HG03159 (cell line): ENCODE data around the gene PCDH9.
A peak's percentile ranks its signal among the peaks of the same experiment; 100 is the strongest.

Experiments used
- ATAC-seq: cut with Tn5 transposase; IDR thresholded peaks from one replicate; pipeline ENCODE4 v1.9.1; 2021; ENCODE audit warnings: mild to moderate bottlenecking, moderate library complexity; ENCODE audit not compliant: unreplicated experiment

The PCDH9 gene

DNA sequence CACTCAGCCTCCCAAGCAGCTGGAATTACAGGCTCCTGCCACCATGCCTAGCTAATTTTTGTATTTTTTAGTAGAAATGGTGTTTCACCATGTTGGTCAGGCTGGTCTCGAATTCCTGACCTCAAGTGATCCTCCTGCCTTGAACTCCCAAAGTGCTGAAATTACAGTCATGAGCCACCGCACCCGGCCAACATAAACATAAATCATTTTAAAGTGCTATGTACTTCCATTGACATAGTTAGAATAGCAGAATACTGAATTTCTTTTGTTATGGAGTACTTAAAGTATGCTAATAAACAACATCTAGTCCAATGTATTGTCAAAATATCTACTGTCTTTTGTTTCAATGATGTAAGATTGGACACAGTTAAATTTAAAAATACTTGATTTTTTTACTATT lies 539.0 kb downstream of the PCDH9 start:
- no peak for ATAC-seq

DNA sequence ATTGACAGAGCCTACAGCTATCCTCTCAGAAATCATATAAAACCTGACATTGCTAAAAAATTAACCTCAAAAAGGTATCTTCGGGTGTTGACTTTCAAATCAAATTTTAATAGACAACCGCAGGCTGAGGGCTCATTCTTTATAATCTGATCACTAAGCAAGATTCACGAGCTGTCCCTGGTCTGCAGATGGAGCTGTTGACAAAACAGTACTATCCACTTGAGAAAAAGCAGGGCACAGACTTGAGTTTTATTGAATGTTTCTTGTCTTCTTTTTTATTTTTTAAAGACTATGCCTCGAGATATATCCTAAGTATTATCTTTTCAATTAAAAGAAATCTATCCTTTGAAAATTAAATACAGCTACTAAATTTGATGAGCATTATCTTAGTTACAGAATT lies 540.5 kb downstream of the PCDH9 start:
- ATAC-seq: no peak

GRCh38 chr13:66689037-66689619 lies 541.0 kb downstream of the PCDH9 start:
- ATAC-seq: no peak

GRCh38 chr13:66681403-66681802 lies 548.7 kb downstream of the PCDH9 start:
- ATAC-seq: no peak

DNA sequence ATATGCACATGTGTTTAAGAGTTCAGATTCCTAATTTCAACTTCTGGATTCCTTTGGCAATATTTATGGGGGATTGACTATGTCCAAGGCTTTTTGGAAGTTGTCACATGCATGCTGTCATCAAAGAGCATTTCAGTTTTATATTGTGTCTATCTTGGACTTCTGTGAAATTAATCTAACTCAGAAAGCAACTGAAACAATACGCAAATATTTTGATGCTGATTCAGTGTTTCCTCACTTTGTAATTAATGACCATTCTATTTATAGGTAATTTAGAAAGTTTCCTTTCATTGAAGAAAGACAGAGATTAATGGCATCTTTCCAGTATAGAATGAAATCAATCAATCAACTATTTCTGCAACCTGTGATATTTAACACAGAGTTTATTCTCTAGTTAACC lies 550.1 kb downstream of the PCDH9 start:
- no peak for ATAC-seq

GRCh38 chr13:66675620-66676019 lies 554.5 kb downstream of the PCDH9 start:
- no peak for ATAC-seq

DNA sequence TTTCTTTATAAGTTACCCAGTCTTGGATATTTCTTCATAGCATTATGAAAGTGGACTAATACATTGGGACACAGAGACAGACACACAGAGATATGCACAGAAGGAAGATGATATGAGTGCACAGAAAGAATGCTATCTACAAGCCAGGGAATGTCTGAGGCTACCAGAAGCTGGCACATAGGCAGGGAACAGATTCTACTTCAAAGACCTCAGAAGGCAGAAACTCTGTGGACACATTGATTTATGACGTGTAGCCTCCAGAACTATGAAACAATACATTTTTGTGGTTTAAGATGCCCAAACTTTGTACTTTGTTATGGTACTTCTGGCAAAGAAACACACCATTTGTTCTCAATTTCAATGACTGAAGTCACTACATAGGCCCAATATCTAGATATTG lies 556.7 kb downstream of the PCDH9 start:
- ATAC-seq: no peak

GRCh38 chr13:66665991-66666390 lies 564.1 kb downstream of the PCDH9 start:
- ATAC-seq: no peak

DNA sequence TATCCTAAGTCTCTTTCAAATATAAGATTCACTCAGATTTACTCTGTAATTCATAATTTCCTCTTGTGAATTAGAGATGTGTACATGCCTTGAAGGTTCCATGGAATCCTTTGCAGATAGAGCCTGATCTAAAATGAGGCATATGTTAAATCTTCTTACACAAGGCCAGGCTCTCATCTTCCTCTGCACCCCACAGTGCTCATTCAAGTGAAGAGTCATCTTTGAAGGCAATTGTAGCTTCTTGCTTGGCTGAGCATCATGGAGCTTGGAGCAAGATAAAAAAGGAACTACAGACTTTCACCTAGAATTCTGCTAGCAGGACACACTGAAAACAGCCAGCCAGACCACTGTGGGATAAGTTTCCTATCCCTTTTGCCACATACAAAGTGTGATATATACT lies 566.4 kb downstream of the PCDH9 start:
- ATAC-seq: no peak

DNA sequence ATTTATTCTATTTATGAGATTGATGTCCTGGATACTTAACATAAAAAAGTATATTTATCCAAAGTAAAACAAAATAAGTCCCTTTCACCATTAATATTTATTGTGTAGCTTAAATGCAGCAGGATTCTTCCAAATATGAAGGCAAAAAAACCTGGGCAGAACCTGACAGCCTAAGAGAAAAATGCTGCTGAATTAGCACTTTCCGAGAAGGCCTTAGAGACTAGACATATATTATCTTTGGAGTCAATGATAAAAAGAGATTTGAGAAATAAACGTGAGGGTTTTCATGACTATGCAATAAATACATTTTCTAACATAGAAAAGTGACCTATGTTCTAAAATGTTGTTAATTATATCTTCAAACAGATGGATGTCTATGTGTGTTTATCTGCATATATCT lies 566.9 kb downstream of the PCDH9 start:
- no peak for ATAC-seq

DNA sequence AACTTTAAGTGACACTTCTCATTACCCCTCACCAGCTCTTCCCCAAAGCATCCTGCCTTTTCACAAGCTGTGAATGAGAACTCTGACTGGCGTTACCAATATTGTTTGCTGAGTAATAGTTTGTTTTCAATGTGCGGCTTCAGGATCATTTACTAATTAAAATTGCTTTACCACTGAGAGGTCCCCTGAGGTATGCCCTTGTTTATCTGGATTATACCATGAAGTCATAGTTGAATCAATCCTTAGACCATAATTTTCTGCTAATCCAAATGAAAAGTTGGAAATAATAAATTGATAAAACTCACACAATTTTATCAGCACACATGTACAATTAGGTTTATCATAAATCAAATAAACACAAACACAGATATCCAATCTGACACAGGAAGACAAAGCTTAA lies 568.8 kb downstream of the PCDH9 start:
- no peak for ATAC-seq

DNA sequence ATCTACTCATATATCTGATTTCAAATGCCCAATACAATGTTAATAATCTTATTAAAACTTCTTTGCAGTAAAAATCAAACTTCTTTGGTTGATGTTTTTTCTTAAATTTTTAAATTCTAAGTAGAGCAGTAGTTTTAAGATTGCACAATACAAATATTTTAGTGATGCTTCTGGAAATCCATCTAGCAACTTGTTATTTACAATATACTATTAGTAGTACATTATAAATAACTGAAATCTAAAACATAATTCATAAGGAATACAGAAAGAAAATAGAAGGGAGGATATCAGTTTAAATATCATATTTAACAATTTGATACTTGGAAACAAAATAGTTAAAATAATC lies 569.7 kb downstream of the PCDH9 start:
- no peak for ATAC-seq

DNA sequence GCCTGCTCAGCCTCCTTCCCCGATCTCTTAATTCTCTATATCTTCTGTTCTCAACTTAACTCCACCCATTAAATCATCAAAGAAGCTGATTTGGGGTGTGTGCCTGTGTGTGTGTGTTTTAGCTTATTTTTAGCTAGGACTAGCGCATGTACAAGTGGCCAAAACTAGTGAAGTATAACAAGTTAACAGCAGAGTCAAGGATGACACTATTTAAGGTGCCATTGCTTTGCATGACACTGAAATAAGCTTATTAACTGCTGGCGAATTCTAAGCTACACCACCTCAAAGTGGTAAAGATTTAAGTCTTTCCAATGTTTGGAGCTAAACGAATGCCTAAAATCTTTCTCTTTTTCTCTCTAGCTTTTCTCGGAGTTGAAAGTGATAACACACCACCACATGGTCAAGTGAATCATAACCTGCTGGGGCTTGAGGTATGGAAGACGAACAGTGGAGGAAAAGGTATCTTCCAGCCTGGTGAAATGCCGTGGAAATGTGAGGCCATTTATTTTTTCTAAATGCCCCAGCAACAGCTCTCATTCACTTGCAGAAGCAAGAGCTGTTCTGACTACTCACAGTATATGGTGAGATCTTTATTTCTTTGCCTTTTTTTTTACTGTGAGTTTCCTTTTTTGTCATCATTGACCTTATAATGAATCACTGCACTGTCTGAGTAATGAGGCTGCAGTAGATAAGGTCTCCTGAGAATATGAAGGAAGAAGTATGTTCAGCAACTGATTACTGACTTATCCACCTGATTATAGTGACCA lies 570.3 kb downstream of the PCDH9 start:
- ATAC-seq: peak; percentile 79

DNA sequence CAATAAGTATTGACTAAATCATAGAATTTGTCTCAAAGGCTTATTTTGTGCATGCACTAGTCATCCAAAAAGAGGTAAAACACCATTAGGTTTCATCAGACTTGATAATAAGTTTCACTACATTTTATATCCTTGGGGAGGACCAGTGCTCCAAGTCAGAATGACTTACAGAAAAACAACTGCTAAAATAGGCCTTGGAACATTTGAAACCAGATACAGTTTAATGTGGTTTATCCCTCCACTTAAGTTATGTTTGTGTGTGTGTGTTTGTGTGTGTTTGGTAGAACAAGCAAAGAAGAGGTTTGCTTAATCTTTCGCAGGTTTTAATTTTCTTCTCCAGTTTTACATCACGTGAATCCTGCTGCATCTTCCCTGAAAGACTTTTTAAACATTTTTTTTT lies 570.9 kb downstream of the PCDH9 start:
- no peak for ATAC-seq

- no peak for ATAC-seq
Measured at GRCh38 chr13:66657165-66657881, 572.8 kb downstream of the PCDH9 start.

DNA sequence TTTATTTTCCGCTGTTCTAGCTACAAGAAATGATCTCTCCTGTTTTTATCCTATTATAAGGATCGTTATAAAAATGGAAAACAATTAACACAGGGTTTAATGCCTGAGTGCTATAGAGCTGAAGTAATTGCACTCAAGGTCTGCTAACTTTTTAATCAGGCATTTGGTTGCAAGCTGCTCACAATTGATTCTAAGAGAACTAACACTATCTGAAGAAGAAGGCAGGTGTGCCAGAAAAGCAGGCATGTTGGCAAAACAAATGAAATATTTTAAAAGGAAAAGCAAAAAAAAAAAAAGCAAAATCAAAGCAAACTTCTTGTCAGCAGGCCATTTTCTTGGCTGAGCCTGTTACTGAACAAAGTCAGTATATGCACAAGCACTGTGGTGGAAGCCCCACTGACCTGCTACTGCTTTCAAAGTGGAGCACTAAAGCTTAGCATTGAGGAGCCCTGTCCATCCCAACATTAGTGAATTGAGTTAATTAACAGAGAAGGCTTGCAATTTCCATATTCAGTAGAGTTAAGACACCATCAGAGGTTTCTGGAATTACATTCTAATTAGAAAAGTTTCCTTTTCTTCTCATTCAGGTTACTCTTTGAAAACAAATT lies 574.2 kb downstream of the PCDH9 start:
- ATAC-seq: no peak

DNA sequence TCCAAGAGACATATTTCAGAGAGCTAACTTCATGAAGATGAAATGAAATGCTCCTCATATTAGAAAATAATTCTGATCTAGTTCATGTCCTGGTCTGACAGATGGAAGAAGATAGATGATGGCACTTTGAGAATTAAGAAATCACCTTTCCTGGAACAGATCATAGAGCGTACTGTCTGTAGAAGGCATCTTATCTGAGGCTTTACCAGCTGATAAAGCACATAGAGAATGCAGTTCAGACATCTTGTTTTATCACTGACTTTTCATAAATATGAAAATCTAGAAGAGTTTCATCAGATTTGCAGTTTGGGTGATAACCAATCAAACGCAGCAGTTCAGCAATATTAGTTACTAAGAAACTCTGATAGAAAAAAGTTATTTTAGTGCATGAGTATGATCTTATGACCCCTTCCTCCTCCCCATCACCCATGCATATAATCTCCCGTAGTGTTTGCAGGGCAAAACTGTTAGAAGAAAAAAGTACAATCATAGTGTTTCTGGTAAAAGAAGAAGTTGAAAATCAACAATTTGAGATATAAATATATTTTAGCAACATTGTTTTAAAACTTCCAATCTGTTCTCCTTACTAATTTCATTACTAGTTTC lies 585.2 kb downstream of the PCDH9 start:
- no peak for ATAC-seq

DNA sequence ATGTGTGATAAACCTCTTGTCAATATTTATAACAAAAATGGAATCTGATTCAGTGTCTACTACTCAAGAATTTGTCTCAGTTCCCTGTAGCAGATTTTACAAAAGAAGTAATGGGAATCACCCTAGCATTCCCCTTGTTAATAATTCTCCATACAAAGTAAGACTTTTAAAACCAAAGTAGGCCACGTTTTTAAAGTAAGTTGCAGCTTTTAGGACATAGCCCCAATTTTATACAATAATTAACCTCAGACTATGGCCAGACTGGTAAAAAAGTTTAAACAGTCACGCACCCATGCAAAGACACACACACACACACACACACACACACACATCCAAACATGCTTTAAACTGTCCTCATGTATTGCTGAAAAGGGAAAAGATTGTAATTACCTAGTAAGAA lies 589.9 kb downstream of the PCDH9 start:
- peak; percentile 48 for ATAC-seq

DNA sequence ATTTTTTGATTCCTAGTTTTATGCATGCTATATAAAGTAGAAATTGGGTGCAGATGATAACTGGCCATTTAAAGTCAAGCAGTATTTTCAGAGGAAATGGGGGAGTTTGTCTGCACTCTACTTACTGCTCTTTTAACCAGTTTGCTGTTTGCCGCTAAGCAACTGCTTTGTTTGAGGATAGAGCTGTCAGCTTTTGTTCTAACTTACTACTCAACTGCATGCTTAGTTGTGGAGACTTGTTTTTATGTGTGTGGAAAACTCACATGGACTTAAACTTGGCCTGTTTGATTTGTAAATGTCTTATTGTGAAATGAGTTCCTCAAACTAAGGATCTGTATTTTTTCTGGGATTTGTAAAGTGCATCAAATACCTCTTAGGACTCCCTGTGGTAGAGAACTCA lies 591.1 kb downstream of the PCDH9 start:
- ATAC-seq: no peak

DNA sequence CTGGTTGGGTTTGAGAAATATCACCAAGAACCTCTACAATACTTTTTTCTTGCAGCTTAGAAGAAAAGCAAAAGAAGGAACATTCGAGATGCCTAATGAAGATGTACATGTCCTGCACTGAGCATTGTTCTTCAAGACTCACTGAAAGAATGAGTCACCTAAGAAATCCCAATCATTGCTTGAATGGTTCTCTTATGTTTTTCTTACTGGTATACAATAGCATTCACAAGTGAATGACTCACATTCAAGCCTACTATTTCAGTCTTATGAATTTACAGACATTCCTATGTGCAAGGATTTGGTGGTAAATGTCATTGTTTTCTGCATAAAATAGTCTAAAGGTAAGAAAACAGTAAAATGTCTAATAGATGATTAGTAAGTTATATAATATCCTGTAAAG lies 594.6 kb downstream of the PCDH9 start:
- no peak for ATAC-seq

GRCh38 chr13:66634384-66634783 lies 595.8 kb downstream of the PCDH9 start:
- ATAC-seq: no peak

DNA sequence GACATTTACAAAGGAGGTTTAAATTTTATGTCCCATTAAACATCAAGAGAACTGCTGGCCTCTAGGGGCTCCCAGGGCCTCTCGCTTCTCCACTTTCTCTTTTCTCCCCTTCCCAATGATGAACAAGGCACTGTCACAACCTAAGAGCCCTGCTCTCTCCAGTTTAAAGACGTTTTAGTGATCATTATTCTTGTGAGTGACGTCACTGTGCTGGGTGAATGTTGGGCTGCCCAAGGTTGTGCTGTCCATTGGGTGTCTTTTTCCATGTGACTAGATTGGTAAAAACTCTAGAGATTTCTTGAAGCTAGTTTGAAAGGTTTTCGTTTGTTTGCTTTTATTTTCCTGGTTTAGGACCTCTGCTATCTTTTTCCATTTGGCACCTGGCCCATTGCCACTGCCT lies 602.6 kb downstream of the PCDH9 start:
- no peak for ATAC-seq
